ENCODE measurements around the gene SNAP47. TPM values are rescaled to one million over a fixed set of nuclear protein-coding genes. Genes with fewer than 3 reads are reported as not detected.

Gene SNAP47
- total and polyA plus RNA-seq, 2 experiments from 2014 or later, result 29.3 to 40.1 TPM

- Histone ChIP-seq H3K36me3 (ENCODE audit: low read depth) (no peaks in the 10 kb centered on the region), H3K9ac (no peak overlapping the region), H3K4me3 (no peak overlapping the region), H3K9me2 (ENCODE audit: insufficient read depth) (no peaks in the 10 kb centered on the region), H2AFZ (no peak overlapping the region), H4K20me1 (ENCODE audit: insufficient read depth) (no peaks in the 10 kb centered on the region), H3K27ac (peak overlapping the region; percentile 68), H3K27me3 (replicated peaks; ENCODE audit: insufficient read depth) (no peaks in the 10 kb centered on the region), H3K9me3 (ENCODE audit: low read depth) (no peaks in the 10 kb centered on the region), H3F3A (ENCODE audit: insufficient read depth) (peaks cover 19% of the 10 kb centered on the region; the same call in 1 of the 2 replicates), H3K79me2 (ENCODE audit: insufficient read depth) (no peaks in the 10 kb centered on the region), H3K4me1 (ENCODE audit: insufficient read depth) (peaks cover 14% of the 10 kb centered on the region), H3K4me2 (ENCODE audit: unreplicated experiment) (peak overlapping the region; percentile 15)
- WGBS, 2 experiments (ENCODE audit: low coverage in 1 of 2, low lambda C conversion rate in 2 of 2, missing lambda C conversion rate in 2 of 2), result 0 to 5% methylated on average over 6 of the region's 6 CpGs
- DNase-seq, result peak; percentile 98
- in situ Hi-C loops (cut with MboI), result no loop called here
- TF ChIP-seq EZH2phosphoT487 (IDR thresholded peaks at IDR 0.05; ENCODE audit: insufficient read depth, low read depth), result 0 out of 2 replicates have a peak, but pooled peaks have one; percentile 54
- no peak for TF ChIP-seq EZH2 (IDR thresholded peaks at IDR 0.05; ENCODE audit: insufficient read depth, poor library complexity, severe bottlenecking)
These were observed 70.5 kb downstream of the SNAP47 start for GRCh38 chr1:227805606-227806197.

GRCh38 chr1:227808566-227808965, 73.3 kb downstream of the SNAP47 start:
- WGBS, 2 experiments (ENCODE audit: low coverage in 1 of 2, low lambda C conversion rate in 2 of 2, missing lambda C conversion rate in 2 of 2), result 8 to 11% methylated on average over 1 of the region's 1 CpG
- TF ChIP-seq EZH2phosphoT487 (IDR thresholded peaks at IDR 0.05; ENCODE audit: insufficient read depth, low read depth) (no peak), EZH2 (IDR thresholded peaks at IDR 0.05; ENCODE audit: insufficient read depth, poor library complexity, severe bottlenecking) (no peak)
- no peak overlapping the region for H3K27ac ChIP-seq
- H3K9me2 ChIP-seq (ENCODE audit: insufficient read depth), result no peaks in the 10 kb centered on the region
- no peaks in the 10 kb centered on the region for H3K9me3 ChIP-seq (ENCODE audit: low read depth)
- DNase-seq, result peak; percentile 51
- peaks cover 19% of the 10 kb centered on the region; the same call in 1 of the 2 replicates for H3F3A ChIP-seq (ENCODE audit: insufficient read depth)
- in situ Hi-C loops (cut with MboI), result no loop called here
- H3K4me3 ChIP-seq, result no peak overlapping the region
- no peak overlapping the region for H3K4me2 ChIP-seq (ENCODE audit: unreplicated experiment)
- H3K4me1 ChIP-seq (ENCODE audit: insufficient read depth), result peaks cover 14% of the 10 kb centered on the region
- no peaks in the 10 kb centered on the region for H3K79me2 ChIP-seq (ENCODE audit: insufficient read depth)
- no peaks in the 10 kb centered on the region for H3K36me3 ChIP-seq (ENCODE audit: low read depth)
- no peaks in the 10 kb centered on the region for H3K27me3 ChIP-seq (replicated peaks; ENCODE audit: insufficient read depth)
- no peak overlapping the region for H3K9ac ChIP-seq
- H2AFZ ChIP-seq, result no peak overlapping the region
- H4K20me1 ChIP-seq (ENCODE audit: insufficient read depth), result no peaks in the 10 kb centered on the region

GRCh38 chr1:227809026-227809425, 73.8 kb downstream of the SNAP47 start:
- no peak overlapping the region for H3K27ac ChIP-seq
- WGBS, 2 experiments (ENCODE audit: low coverage in 1 of 2, low lambda C conversion rate in 2 of 2, missing lambda C conversion rate in 2 of 2), result 39 to 41% methylated on average over 2 of the region's 2 CpGs
- no peaks in the 10 kb centered on the region for H3K9me3 ChIP-seq (ENCODE audit: low read depth)

GRCh38 chr1:227813962-227814361, 78.7 kb downstream of the SNAP47 start:
- H3K79me2 ChIP-seq (ENCODE audit: insufficient read depth), result no peaks in the 10 kb centered on the region
- no peak for DNase-seq
- no peaks in the 10 kb centered on the region for H3K9me3 ChIP-seq (ENCODE audit: low read depth)
- TF ChIP-seq EZH2phosphoT487 (IDR thresholded peaks at IDR 0.05; ENCODE audit: insufficient read depth, low read depth) (no peak), EZH2 (IDR thresholded peaks at IDR 0.05; ENCODE audit: insufficient read depth, poor library complexity, severe bottlenecking) (no peak)
- H4K20me1 ChIP-seq (ENCODE audit: insufficient read depth), result no peaks in the 10 kb centered on the region
- no peak overlapping the region for H3K9ac ChIP-seq
- no peaks in the 10 kb centered on the region for H3K9me2 ChIP-seq (ENCODE audit: insufficient read depth)
- H3K27ac ChIP-seq, result no peak overlapping the region
- in situ Hi-C loops (cut with MboI), result no loop called here
- no peaks in the 10 kb centered on the region for H3F3A ChIP-seq (ENCODE audit: insufficient read depth)
- H2AFZ ChIP-seq, result no peak overlapping the region
- H3K4me1 ChIP-seq (ENCODE audit: insufficient read depth), result no peaks in the 10 kb centered on the region
- no peak overlapping the region for H3K4me2 ChIP-seq (ENCODE audit: unreplicated experiment)
- WGBS, 2 experiments (ENCODE audit: low coverage in 1 of 2, low lambda C conversion rate in 2 of 2, missing lambda C conversion rate in 2 of 2), result 86 to 94% methylated on average over 2 of the region's 2 CpGs
- no peak overlapping the region for H3K4me3 ChIP-seq
- H3K27me3 ChIP-seq (replicated peaks; ENCODE audit: insufficient read depth), result no peaks in the 10 kb centered on the region
- H3K36me3 ChIP-seq (ENCODE audit: low read depth), result no peaks in the 10 kb centered on the region

More at GRCh38 chr1:227809026-227809425, 73.8 kb downstream of the SNAP47 start:
- no peak overlapping the region for H3K9ac ChIP-seq
- peaks cover 14% of the 10 kb centered on the region for H3K4me1 ChIP-seq (ENCODE audit: insufficient read depth)
- no peaks in the 10 kb centered on the region for H4K20me1 ChIP-seq (ENCODE audit: insufficient read depth)
- TF ChIP-seq EZH2 (IDR thresholded peaks at IDR 0.05; ENCODE audit: insufficient read depth, poor library complexity, severe bottlenecking) (no peak), EZH2phosphoT487 (IDR thresholded peaks at IDR 0.05; ENCODE audit: insufficient read depth, low read depth) (no peak)
- H2AFZ ChIP-seq, result no peak overlapping the region
- no peak overlapping the region for H3K4me2 ChIP-seq (ENCODE audit: unreplicated experiment)
- DNase-seq, result no peak
- peaks cover 19% of the 10 kb centered on the region; the same call in 1 of the 2 replicates for H3F3A ChIP-seq (ENCODE audit: insufficient read depth)
- no peaks in the 10 kb centered on the region for H3K27me3 ChIP-seq (replicated peaks; ENCODE audit: insufficient read depth)
- H3K9me2 ChIP-seq (ENCODE audit: insufficient read depth), result no peaks in the 10 kb centered on the region
- in situ Hi-C loops (cut with MboI), result no loop called here
- no peaks in the 10 kb centered on the region for H3K36me3 ChIP-seq (ENCODE audit: low read depth)
- no peak overlapping the region for H3K4me3 ChIP-seq
- H3K79me2 ChIP-seq (ENCODE audit: insufficient read depth), result no peaks in the 10 kb centered on the region

Data from GM23248 (cell line).